NOMO-1 treated with dmso at 0.1 percent for 144 hours (cell line): Measurements from ENCODE around the gene RYR2.
"Not testable (repeated sequence)": the region's sequence is repeated elsewhere in the genome, so short reads cannot be mapped to it uniquely, and the experiment has no call there.

Experiments used
- DNase-seq: peaks from one replicate; lab custom pipeline; 2025; ENCODE audit not compliant: unreplicated experiment; lab: John Stamatoyannopoulos, UW

Gene RYR2

GRCh38 chr1:237769916-237770315 is 727.9 kb downstream of the RYR2 start:
- DNase-seq, result no peak

DNA sequence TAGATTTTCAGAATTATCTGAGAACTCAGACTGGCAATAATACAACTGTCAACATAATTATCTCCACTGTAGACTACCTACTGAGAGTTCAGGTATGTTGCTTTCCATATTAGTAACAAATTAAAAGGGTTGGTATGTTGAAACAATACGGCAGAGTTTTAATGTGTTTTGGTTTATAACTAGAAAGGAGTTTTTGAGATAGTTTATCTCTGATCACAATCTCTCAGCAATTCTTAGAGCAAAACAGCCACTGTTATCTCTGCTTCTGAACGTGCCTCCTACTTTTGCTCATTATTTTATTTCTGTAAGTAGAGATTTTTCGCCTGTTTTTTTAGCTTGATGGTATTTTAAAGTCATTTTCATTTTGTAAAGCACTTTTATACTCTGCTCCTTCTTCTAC is 730.0 kb downstream of the RYR2 start:
- DNase-seq, result no peak

DNA sequence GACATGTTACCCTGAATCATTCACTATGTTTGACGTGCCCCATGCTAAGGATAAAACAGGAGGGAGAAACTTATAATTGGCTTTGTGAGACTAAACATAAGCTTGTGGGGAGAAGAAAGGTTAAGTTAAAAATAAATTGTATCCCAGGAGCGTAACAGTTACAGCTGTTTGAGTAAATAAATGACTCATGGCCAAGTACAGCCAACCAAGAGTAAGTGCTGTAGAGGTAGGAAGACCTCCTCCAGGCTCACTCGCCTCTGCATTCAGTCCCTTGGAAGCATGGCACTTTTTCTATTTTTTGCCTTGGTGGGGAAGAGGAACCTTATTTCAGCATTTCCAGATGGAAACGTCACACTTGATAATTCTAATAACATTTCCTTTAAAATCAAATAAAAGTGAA is 732.3 kb downstream of the RYR2 start:
- DNase-seq, result no peak

DNA sequence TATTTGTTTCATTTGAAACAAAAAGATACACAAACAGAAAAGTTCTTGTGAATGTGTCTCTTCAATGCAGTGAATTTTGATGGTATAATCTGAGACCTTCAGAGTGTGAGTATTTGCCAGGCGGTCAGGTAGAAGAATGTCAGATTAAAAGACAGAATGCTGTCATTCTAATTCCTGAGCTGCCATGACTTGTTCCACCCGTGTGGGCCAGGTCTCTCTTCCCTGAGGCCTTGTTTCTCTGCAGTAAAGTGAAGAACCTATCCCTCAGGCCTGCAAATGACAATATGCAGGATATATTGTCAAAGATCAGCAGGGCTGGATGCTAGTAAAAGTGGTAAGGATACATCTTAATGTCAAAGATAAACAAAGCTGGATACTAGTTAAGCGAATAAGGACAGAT is 737.4 kb downstream of the RYR2 start:
- DNase-seq, result no peak

GRCh38 chr1:237786066-237786719 is 744.2 kb downstream of the RYR2 start:
- no peak for DNase-seq

GRCh38 chr1:237788069-237788468 is 746.1 kb downstream of the RYR2 start:
- no peak for DNase-seq

- no peak for DNase-seq
Measured at GRCh38 chr1:237789619-237790018, 747.6 kb downstream of the RYR2 start.

DNA sequence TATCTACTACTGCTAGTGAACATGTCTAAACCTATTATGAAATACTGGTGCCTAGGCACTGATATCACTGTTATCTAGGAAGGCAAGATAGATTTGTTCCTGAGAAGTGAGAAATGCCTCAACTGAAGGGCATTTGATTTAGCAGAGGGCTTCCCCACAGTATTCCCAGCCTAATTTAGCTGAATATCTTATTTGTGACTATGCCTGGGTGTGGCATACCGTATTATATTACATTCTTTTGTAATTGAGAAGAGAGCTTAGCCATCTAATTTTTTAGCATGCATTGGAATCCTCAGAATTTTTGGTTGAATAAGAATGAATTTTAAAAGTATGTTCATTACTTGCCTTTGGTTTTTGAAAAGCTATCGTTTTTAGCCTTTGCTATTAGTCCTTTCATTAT is 749.6 kb downstream of the RYR2 start:
- no peak for DNase-seq

DNA sequence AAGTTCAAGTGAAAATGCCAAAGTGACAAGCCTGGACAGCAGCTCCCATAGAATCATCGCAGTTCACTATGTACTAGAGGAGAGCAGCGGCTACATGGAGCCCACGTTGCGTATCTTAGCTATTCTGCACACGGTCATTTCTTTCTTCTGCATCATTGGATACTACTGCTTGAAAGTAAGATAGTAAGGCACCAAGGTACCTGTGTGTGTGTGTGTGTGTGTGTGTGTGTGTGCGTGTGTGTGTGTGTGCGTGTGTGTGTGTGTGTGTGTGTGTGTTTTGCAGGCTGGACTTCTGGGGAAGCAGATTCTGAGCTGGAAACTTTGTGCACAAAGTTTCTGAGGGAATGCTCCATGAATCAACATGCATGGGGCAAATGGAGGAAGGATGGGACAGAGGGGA is 750.2 kb downstream of the RYR2 start:
- DNase-seq, result no peak

DNA sequence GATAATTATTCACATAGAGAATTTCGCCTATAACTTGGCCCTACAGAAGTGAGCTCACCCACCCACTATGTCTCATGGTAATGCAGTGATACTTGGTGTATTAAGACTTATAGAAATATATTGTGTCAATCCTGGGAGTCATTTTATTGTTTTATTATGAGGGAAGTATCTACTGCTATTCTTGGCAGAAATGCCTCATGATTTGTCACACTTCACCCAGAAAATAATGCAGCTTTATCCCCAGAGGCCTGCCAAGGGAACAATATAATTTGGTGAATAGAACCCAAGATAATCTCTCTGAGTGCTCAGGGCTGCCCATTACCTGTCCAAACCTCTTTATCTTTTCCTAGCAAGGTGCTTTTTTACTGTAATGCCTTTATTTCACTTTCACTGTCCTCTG is 750.7 kb downstream of the RYR2 start:
- DNase-seq, result no peak

DNA sequence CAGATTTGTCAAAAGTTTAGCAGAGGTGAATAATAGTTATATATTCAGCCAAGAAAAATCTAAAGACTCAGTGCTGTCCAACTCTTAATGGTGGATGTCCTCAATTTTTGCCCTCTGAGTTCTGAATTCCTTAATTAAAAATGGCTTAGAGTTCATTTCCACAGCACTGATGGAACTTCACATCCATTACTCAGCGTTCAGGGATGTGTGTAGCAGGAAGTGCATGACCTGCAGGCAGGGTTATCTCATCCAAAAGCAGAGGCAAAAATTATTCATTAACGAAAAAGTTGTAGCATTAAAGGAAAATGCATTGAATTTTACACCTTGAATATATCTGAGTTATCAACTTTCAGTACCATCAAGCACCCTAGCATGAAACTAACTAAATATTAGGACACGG is 752.1 kb downstream of the RYR2 start:
- DNase-seq, result no peak

GRCh38 chr1:237795558-237795957 is 753.6 kb downstream of the RYR2 start:
- no peak for DNase-seq

- no peak for DNase-seq
Measured at GRCh38 chr1:237799762-237800474, 757.9 kb downstream of the RYR2 start.

GRCh38 chr1:237804516-237804915 is 762.5 kb downstream of the RYR2 start:
- DNase-seq, result no peak

- DNase-seq, result no peak
Measured at GRCh38 chr1:237809099-237809498, 767.1 kb downstream of the RYR2 start.

DNA sequence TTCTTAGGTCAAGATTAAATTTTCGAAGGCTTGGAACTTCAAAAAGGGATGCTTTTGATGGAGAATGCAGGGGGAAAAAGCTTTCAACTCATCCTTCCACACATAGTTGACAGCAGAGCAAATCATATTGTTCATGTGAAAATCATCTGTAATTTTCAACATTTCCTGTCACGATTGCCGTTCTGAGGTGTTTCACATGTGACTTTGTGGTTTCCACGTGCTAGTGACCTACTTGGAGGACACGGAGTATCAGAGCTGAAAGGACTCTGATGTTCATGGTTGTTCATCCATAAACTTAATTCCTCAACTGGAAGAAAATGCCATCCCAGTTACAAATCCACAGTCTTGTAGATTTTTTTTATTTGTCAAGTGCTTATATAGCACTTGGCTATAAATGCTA is 769.6 kb downstream of the RYR2 start:
- no peak for DNase-seq

- DNase-seq, result no peak
Measured at GRCh38 chr1:237812061-237812460, 770.1 kb downstream of the RYR2 start.

GRCh38 chr1:237814319-237814924 is 772.4 kb downstream of the RYR2 start:
- DNase-seq, result no peak

DNA sequence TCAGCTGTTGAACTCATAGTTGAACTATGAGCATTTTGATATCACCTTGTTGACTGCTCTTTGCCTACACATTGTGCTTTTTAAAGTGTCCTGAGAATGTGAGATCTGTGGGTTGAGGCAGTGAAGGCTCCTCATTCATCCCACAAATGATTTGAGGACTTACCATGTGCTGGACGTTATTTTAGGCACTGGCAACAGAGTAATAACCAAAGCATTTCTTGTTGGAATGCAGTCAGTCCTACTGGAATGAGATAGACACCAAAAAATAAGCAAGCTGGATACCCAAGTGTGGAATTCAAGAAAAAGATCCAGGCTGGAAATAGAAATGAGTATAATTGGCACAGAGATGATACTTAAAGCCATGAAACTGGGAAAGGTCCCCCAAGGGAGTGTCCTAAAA is 775.3 kb downstream of the RYR2 start:
- no peak for DNase-seq

DNA sequence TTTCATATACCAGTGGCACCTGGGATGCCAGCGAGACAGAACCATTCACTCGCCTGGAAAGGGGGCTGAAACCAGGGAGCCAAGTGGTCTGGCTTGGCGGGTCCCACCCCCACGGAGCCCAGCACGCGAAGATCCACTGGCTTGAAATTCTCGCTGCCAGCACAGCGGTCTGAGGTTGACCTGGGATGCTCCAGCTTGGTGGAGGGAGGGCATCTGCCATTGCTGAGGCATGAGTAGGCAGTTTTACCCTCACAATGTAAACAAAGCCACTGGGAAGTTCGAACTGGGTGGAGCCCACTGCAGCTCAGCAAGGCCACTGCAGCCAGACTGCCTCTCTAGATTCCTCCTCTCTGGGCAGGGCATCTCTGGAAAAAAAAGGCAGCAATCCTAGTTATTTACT is 778.6 kb downstream of the RYR2 start:
- DNase-seq, result not testable (repeated sequence)

- no peak for DNase-seq
Measured at GRCh38 chr1:237832858-237833257, 790.9 kb downstream of the RYR2 start.

- no peak for DNase-seq
Measured at GRCh38 chr1:237834048-237834447, 792.1 kb downstream of the RYR2 start.

- no peak for DNase-seq
Measured at GRCh38 chr1:237834461-237834860, 792.5 kb downstream of the RYR2 start.
